HepG2 (cell line): ENCODE data around the gene GAB3. TPM values are rescaled to one million over a fixed set of nuclear protein-coding genes. Genes with fewer than 3 reads are reported as not detected.
A peak's percentile ranks its signal among the peaks of the same experiment; 100 is the strongest.

ENCODE experiments used
- CERS6 ChIP-seq: sonication (generic); formaldehyde crosslinking; IDR thresholded peaks from 2 replicates; pipeline ENCODE4 v1.5.0; 2020; ENCODE audit warnings: missing genetic modification reagents
- ELF4 ChIP-seq: sonication (generic); formaldehyde crosslinking; IDR thresholded peaks from 2 replicates; pipeline ENCODE4 v1.5.0; 2020; ENCODE audit warnings: missing genetic modification reagents, mild to moderate bottlenecking, moderate library complexity, borderline replicate concordance
- ELK4 ChIP-seq: sonication (generic); formaldehyde crosslinking; IDR thresholded peaks from 2 replicates; pipeline ENCODE4 v1.9.0; 2021; ENCODE audit warnings: missing genetic modification reagents, borderline replicate concordance
- HOXD1 ChIP-seq: sonication (generic); formaldehyde crosslinking; IDR thresholded peaks from 2 replicates; pipeline ENCODE4 v1.5.0; 2020; ENCODE audit warnings: missing genetic modification reagents
- MZF1 ChIP-seq: sonication (generic); formaldehyde crosslinking; IDR thresholded peaks from 2 replicates; pipeline ENCODE4 v1.8.1; 2023; ENCODE audit warnings: mild to moderate bottlenecking, missing genetic modification reagents, borderline replicate concordance
- RNF2 ChIP-seq: fragments of 450-650 bp; conservative IDR thresholded peaks from 2 replicates; pipeline ENCODE4 v1.6.1; 2016; ENCODE audit warnings: low read depth
- SP2 ChIP-seq: sonication (generic); formaldehyde crosslinking; IDR thresholded peaks from 2 replicates; pipeline ENCODE4 v1.5.1; 2020; ENCODE audit warnings: mild to moderate bottlenecking, missing genetic modification reagents
- TBX3 ChIP-seq: fragments of 450-650 bp; IDR thresholded peaks from 2 replicates; pipeline ENCODE4 v1.6.1; 2017; ENCODE audit warnings: antibody characterized with exemption, mild to moderate bottlenecking, inconsistent platforms, borderline replicate concordance
- TP53 ChIP-seq: sonication (generic); formaldehyde crosslinking; conservative IDR thresholded peaks from 2 replicates; pipeline ENCODE4 v1.4.0; 2020; ENCODE audit warnings: missing genetic modification reagents
- ZMYM4 ChIP-seq: sonication (generic); formaldehyde crosslinking; IDR thresholded peaks from 2 replicates; pipeline ENCODE4 v1.8.1; 2023; ENCODE audit warnings: mild to moderate bottlenecking, missing genetic modification reagents
- ZNF251 ChIP-seq: sonication (generic); formaldehyde crosslinking; IDR thresholded peaks from 2 replicates; pipeline ENCODE4 v1.9.0; 2021; ENCODE audit warnings: mild to moderate bottlenecking, missing genetic modification reagents
- ZNF709 ChIP-seq: sonication (generic); formaldehyde crosslinking; IDR thresholded peaks from 2 replicates; pipeline ENCODE4 v1.5.0; 2020; ENCODE audit warnings: mild to moderate bottlenecking, missing genetic modification reagents
- ZNF724P ChIP-seq: sonication (generic); formaldehyde crosslinking; IDR thresholded peaks from 2 replicates; pipeline ENCODE4 v1.8.0; 2022; ENCODE audit warnings: missing genetic modification reagents, borderline replicate concordance
- ZSCAN25 ChIP-seq: sonication (generic); formaldehyde crosslinking; IDR thresholded peaks from 2 replicates; pipeline ENCODE4 v1.8.0; 2022; ENCODE audit warnings: mild to moderate bottlenecking, missing genetic modification reagents
- polyA plus RNA-seq, 8 experiments: library from polyadenylated mRNA; depleted of rRNA in 3 of 8; stranded (reverse) in 7 of 8; unstranded in 1 of 8; fragments of >200 nt; fragmentation: Illumina TruSeq in 4 of 8; extraction: Trizol in 4 of 8; gene quantifications; 2 replicates each; pipeline versions ENCODE4 v1.2.1 to v1.2.3, GENCODE V29; 2011 to 2016; ENCODE audit warnings: low read depth in 4 of 8, missing spikeins in 1 of 8, mixed read lengths in 1 of 8; ENCODE audit not compliant: insufficient read depth in 1 of 8
- total RNA-seq, 5 experiments: library from RNA; depleted of rRNA; stranded (reverse); fragments of >200 nt; fragmentation: Illumina TruSeq; extraction: Trizol; gene quantifications; 2 replicates each; pipeline ENCODE4 v1.2.3, GENCODE V29; 2016; ENCODE audit warnings: low read depth in 1 of 5
- TF ChIP-seq, protein P1 (sequence below): sonication (generic); formaldehyde crosslinking; IDR thresholded peaks from 2 replicates; pipeline ENCODE4 v1.5.1; 2020; ENCODE audit warnings: mild to moderate bottlenecking, missing genetic modification reagents, moderate library complexity
- TF ChIP-seq, protein P2 (sequence below): IDR thresholded peaks from 2 replicates; pipeline ENCODE4 v1.6.1; 2016; ENCODE audit warnings: missing biosample characterization, missing genetic modification reagents, low read depth
- TF ChIP-seq, protein P3 (sequence below): sonication (generic); formaldehyde crosslinking; IDR thresholded peaks from 2 replicates; pipeline ENCODE4 v1.8.0; 2022; ENCODE audit warnings: low read depth, missing genetic modification reagents

The GAB3 gene
- total and polyA plus RNA-seq, 2 of the 13 experiments (the other 11 are each of a cell fraction or from before 2014, with no cell fraction given) = not detected

- TF ChIP-seq SP2 (CRISPR knock-in tag) (peak; percentile 76), TBX3 (no peak), CERS6 (CRISPR knock-in tag) (no peak), MZF1 (CRISPR knock-in tag) (no peak), HOXD1 (CRISPR knock-in tag) (no peak), ELF4 (CRISPR knock-in tag) (no peak), ELK4 (CRISPR knock-in tag) (peak; percentile 34; the same call in 1 of the 2 replicates), TP53 (CRISPR knock-in tag) (0 out of 2 replicates have a peak, but pooled peaks have one; percentile 28), ZNF251 (no peak), ZNF709 (CRISPR knock-in tag) (no peak), ZNF724P (CRISPR knock-in tag) (no peak), ZSCAN25 (CRISPR knock-in tag) (0 out of 2 replicates have a peak, but pooled peaks have one; percentile 27), RNF2 (no peak), ZMYM4 (CRISPR knock-in tag) (peak; percentile 77)
- TF ChIP-seq, protein P1, sequence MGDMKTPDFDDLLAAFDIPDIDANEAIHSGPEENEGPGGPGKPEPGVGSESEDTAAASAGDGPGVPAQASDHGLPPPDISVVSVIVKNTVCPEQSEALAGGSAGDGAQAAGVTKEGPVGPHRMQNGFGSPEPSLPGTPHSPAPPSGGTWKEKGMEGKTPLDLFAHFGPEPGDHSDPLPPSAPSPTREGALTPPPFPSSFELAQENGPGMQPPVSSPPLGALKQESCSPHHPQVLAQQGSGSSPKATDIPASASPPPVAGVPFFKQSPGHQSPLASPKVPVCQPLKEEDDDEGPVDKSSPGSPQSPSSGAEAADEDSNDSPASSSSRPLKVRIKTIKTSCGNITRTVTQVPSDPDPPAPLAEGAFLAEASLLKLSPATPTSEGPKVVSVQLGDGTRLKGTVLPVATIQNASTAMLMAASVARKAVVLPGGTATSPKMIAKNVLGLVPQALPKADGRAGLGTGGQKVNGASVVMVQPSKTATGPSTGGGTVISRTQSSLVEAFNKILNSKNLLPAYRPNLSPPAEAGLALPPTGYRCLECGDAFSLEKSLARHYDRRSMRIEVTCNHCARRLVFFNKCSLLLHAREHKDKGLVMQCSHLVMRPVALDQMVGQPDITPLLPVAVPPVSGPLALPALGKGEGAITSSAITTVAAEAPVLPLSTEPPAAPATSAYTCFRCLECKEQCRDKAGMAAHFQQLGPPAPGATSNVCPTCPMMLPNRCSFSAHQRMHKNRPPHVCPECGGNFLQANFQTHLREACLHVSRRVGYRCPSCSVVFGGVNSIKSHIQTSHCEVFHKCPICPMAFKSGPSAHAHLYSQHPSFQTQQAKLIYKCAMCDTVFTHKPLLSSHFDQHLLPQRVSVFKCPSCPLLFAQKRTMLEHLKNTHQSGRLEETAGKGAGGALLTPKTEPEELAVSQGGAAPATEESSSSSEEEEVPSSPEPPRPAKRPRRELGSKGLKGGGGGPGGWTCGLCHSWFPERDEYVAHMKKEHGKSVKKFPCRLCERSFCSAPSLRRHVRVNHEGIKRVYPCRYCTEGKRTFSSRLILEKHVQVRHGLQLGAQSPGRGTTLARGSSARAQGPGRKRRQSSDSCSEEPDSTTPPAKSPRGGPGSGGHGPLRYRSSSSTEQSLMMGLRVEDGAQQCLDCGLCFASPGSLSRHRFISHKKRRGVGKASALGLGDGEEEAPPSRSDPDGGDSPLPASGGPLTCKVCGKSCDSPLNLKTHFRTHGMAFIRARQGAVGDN (CRISPR knock-in tag) = peak; percentile 89
- TF ChIP-seq, protein P2, sequence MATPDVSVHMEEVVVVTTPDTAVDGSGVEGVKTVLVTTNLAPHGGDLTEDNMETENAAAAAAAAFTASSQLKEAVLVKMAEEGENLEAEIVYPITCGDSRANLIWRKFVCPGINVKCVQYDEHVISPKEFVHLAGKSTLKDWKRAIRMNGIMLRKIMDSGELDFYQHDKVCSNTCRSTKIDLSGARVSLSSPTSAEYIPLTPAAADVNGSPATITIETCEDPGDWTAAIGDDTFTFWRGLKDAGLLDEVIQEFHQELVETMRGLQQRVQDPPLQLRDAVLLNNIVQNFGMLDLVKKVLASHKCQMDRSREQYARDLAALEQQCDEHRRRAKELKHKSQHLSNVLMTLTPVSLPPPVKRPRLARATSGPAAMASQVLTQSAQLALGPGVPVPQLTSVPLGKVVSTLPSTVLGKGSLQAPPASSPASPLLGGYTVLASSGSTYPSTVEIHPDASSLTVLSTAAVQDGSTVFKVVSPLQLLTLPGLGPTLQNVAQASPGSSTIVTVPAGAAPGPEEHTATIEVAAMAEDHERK = peak; percentile 40; the same call in 1 of the 2 replicates
- TF ChIP-seq, protein P3, sequence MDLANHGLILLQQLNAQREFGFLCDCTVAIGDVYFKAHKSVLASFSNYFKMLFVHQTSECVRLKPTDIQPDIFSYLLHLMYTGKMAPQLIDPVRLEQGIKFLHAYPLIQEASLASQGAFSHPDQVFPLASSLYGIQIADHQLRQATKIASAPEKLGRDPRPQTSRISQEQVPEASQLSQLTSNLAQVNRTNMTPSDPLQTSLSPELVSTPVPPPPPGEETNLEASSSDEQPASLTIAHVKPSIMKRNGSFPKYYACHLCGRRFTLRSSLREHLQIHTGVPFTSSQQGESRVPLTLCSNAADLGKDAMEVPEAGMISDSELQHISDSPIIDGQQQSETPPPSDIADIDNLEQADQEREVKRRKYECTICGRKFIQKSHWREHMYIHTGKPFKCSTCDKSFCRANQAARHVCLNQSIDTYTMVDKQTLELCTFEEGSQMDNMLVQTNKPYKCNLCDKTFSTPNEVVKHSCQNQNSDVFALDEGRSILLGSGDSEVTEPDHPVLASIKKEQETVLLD (CRISPR knock-in tag) = peak; percentile 76; the same call in 1 of the 2 replicates
Observed at GRCh38 chrX:154762537-154763296, 11.8 kb upstream of the GAB3 start, which contains the start of gene DKC1 (continued).
